ENCODE measurements around the gene GALNT3. TPM values are rescaled to one million over a fixed set of nuclear protein-coding genes. Genes with fewer than 3 reads are reported as not detected.

Gene GALNT3
- polyA plus RNA-seq, 3 donors: 5.5 to 8.3 (median 7.5) TPM

DNA sequence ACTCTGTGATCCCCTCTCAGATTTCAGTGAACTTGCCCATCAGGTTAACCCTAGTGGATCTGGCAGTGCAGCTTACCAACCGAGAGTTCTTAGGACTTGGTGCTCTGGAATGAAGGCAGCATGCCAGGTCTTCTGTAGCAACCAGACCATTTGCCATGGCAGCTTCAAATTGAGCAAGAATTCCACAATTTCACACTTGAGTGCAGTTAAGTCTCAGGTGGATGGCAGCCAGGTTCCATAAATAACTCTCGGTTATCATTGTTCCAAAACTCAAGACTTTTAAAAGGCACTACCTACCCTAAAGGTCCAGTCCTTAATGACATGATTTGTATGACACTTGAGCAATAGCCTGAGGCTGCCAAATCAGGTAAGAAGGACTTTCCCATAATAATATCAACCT lies 48.1 kb downstream of the GALNT3 start:
- H3K4me1 Mint-ChIP-seq: peaks cover 6% of the 10 kb centered on the region
- H3K27me3 ChIP-seq (ENCODE audit: control insufficient read depth in 2 of 2, insufficient read depth in 2 of 2, low read length in 2 of 2): no peaks in the 10 kb centered on the region
- H3K4me2 ChIP-seq (replicated peaks; ENCODE audit: extremely low read depth, low read length, poor library complexity, severe bottlenecking): no peak overlapping the region
- H3K27ac ChIP-seq (ENCODE audit: low read depth in 1 of 2, low read length in 2 of 2): no peak overlapping the region
- H3K9me3 ChIP-seq (replicated peaks in 1 of 2; ENCODE audit: control insufficient read depth in 1 of 2, insufficient read depth in 1 of 2, low read length in 2 of 2): no peaks in the 10 kb centered on the region
- H3K36me3 ChIP-seq (replicated peaks in 1 of 2; ENCODE audit: control insufficient read depth in 1 of 2, insufficient read depth in 2 of 2, low read length in 2 of 2): peaks cover 31 to 54% of the 10 kb centered on the region in 2 donors
- H4K20me1 ChIP-seq (ENCODE audit: insufficient read depth, low read length): no peaks in the 10 kb centered on the region
- no peak overlapping the region for H3K4me3 Mint-ChIP-seq
- TF ChIP-seq, protein P1, sequence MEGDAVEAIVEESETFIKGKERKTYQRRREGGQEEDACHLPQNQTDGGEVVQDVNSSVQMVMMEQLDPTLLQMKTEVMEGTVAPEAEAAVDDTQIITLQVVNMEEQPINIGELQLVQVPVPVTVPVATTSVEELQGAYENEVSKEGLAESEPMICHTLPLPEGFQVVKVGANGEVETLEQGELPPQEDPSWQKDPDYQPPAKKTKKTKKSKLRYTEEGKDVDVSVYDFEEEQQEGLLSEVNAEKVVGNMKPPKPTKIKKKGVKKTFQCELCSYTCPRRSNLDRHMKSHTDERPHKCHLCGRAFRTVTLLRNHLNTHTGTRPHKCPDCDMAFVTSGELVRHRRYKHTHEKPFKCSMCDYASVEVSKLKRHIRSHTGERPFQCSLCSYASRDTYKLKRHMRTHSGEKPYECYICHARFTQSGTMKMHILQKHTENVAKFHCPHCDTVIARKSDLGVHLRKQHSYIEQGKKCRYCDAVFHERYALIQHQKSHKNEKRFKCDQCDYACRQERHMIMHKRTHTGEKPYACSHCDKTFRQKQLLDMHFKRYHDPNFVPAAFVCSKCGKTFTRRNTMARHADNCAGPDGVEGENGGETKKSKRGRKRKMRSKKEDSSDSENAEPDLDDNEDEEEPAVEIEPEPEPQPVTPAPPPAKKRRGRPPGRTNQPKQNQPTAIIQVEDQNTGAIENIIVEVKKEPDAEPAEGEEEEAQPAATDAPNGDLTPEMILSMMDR (IDR thresholded peaks at IDR 0.05): no peak
- no peak overlapping the region for H3K9ac ChIP-seq (ENCODE audit: insufficient read depth, low read length, poor library complexity, severe bottlenecking)
- H3K27me3 Mint-ChIP-seq (ENCODE audit: low read depth in 3 of 3): no peaks in the 10 kb centered on the region
- H3K4me1 ChIP-seq (ENCODE audit: control insufficient read depth in 1 of 2, insufficient read depth in 2 of 2, low read length in 2 of 2): peaks cover 0 to 9% of the 10 kb centered on the region in 2 donors
- H3K4me3 ChIP-seq (replicated peaks in 1 of 3; ENCODE audit: low read depth in 2 of 3, low read length in 3 of 3): no peak overlapping the region
- intact Hi-C loops (cut with micrococcal nuclease): no loop called here
- no peak overlapping the region for H2AFZ ChIP-seq (ENCODE audit: insufficient read depth, low read depth, low read length, poor library complexity, severe bottlenecking)
- no peaks in the 10 kb centered on the region for H3K9me3 Mint-ChIP-seq
- no peaks in the 10 kb centered on the region for H3K79me2 ChIP-seq (ENCODE audit: insufficient read depth, low read length)
- no peak for DNase-seq
- H3K27ac Mint-ChIP-seq: no peak overlapping the region
- WGBS (ENCODE audit: insufficient coverage): 100% methylated on average over 2 of the region's 2 CpGs
- peaks cover 45 to 51% of the 10 kb centered on the region in 2 donors for H3K36me3 Mint-ChIP-seq

DNA sequence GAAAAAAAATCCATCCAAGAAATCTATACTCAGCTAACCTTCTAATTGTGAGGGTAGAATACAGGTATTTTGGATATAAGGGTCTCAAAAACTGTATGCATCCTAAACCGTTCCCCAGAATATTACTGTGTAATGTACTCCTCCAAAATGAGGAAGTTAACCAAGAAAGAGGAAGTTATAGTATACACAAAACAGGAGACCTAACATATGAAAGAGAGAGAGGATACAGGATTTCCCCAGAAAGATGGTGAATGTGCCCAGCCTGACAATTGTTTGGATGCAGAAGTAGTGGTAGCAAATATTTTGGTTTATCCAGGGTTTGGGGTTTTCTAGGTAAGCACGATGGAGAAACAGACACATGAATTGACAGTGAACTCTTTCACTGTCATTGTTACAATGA lies 50.6 kb downstream of the GALNT3 start:
- Histone ChIP-seq H2AFZ (ENCODE audit: insufficient read depth, low read depth, low read length, poor library complexity, severe bottlenecking) (no peak overlapping the region), H3K4me3 (replicated peaks in 1 of 3; ENCODE audit: low read depth in 2 of 3, low read length in 3 of 3) (no peak overlapping the region), H3K79me2 (ENCODE audit: insufficient read depth, low read length) (no peaks in the 10 kb centered on the region), H3K27me3 (ENCODE audit: control insufficient read depth in 2 of 2, insufficient read depth in 2 of 2, low read length in 2 of 2) (no peaks in the 10 kb centered on the region), H4K20me1 (ENCODE audit: insufficient read depth, low read length) (no peaks in the 10 kb centered on the region), H3K36me3 (replicated peaks in 1 of 2; ENCODE audit: control insufficient read depth in 1 of 2, insufficient read depth in 2 of 2, low read length in 2 of 2) (peaks cover 17 to 30% of the 10 kb centered on the region in 2 donors), H3K27ac (ENCODE audit: low read depth in 1 of 2, low read length in 2 of 2) (no peak overlapping the region), H3K9me3 (replicated peaks in 1 of 2; ENCODE audit: control insufficient read depth in 1 of 2, insufficient read depth in 1 of 2, low read length in 2 of 2) (no peaks in the 10 kb centered on the region), H3K4me2 (replicated peaks; ENCODE audit: extremely low read depth, low read length, poor library complexity, severe bottlenecking) (no peak overlapping the region), H3K4me1 (ENCODE audit: control insufficient read depth in 1 of 2, insufficient read depth in 2 of 2, low read length in 2 of 2) (peaks cover 0 to 9% of the 10 kb centered on the region in 2 donors), H3K9ac (ENCODE audit: insufficient read depth, low read length, poor library complexity, severe bottlenecking) (no peak overlapping the region)
- intact Hi-C loops (cut with micrococcal nuclease): no loop called here
- H3K4me3 Mint-ChIP-seq: no peak overlapping the region
- no peaks in the 10 kb centered on the region for H3K27me3 Mint-ChIP-seq (ENCODE audit: low read depth in 3 of 3)
- no CpG with 5 or more reads among the region's 2 CpGs for WGBS (ENCODE audit: insufficient coverage)
- H3K27ac Mint-ChIP-seq: peak overlapping the region in 2 of 7 donors; percentile 56 to 75
- DNase-seq: peak; percentile 40 to 70 (median 56)
- peaks cover 0 to 5% (median 0%) of the 10 kb centered on the region in 7 donors for H3K9me3 Mint-ChIP-seq
- peaks cover 24 to 33% of the 10 kb centered on the region in 2 donors for H3K36me3 Mint-ChIP-seq
- H3K4me1 Mint-ChIP-seq: peaks cover 6% of the 10 kb centered on the region
- TF ChIP-seq, protein P1 (IDR thresholded peaks at IDR 0.05): no peak
